ENCODE measurements around the gene ZFR2. TPM values are rescaled to one million over a fixed set of nuclear protein-coding genes. Genes with fewer than 3 reads are reported as not detected.

The ZFR2 gene
- total RNA-seq, 4 donors from 2014 or later = not detected

DNA sequence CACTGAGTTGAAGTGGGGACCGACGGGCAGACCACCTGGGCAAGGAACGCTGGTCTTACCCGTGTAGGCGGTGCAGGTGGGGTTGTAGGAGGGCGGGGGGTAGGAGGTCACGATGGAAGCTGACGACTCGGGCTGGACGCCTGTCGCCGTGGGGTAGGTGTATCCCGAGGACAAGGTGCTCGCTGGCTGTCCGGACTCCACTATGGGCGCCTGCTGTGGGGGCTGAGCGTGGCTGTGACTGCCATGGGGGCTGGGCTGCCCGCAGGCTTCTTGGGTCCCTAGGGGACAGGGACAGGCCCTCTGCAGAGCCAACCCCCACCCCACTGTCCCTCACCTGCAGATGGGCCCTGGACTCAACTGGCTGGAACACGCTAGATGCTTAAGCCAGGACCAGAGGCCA is 37.2 kb downstream of the ZFR2 start:
- Histone ChIP-seq H3K36me3 (no peaks in the 10 kb centered on the region), H3K4me3 (no peak overlapping the region), H3K27ac (no peak overlapping the region), H3K27me3 (peaks cover 6% of the 10 kb centered on the region), H3K9me3 (no peaks in the 10 kb centered on the region), H3K4me1 (no peaks in the 10 kb centered on the region)
- TF ChIP-seq, protein P1, sequence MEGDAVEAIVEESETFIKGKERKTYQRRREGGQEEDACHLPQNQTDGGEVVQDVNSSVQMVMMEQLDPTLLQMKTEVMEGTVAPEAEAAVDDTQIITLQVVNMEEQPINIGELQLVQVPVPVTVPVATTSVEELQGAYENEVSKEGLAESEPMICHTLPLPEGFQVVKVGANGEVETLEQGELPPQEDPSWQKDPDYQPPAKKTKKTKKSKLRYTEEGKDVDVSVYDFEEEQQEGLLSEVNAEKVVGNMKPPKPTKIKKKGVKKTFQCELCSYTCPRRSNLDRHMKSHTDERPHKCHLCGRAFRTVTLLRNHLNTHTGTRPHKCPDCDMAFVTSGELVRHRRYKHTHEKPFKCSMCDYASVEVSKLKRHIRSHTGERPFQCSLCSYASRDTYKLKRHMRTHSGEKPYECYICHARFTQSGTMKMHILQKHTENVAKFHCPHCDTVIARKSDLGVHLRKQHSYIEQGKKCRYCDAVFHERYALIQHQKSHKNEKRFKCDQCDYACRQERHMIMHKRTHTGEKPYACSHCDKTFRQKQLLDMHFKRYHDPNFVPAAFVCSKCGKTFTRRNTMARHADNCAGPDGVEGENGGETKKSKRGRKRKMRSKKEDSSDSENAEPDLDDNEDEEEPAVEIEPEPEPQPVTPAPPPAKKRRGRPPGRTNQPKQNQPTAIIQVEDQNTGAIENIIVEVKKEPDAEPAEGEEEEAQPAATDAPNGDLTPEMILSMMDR (IDR thresholded peaks at IDR 0.05) = no peak
- TF ChIP-seq POLR2AphosphoS5 (IDR thresholded peaks at IDR 0.05) (no peak), EP300 (IDR thresholded peaks at IDR 0.05; ENCODE audit: low read depth) (no peak), POLR2A (IDR thresholded peaks at IDR 0.05) (no peak)
- no peak for DNase-seq
- in situ Hi-C loops (cut with MboI; ENCODE audit: low pct_ligation_motif_present in 1 of 4, low pct_unique_long_range_greater_than_20kb in 1 of 4, low sequenced_read_pairs in 3 of 4) (loop anchor here in 1 of 4 donors (25.0 kb wide), 1 partner anchor 381 kb away; no protein-coding TSS in a partner anchor), intact Hi-C loops (cut with DNase I; ENCODE audit: low total_unique reads) (no loop called here)
- WGBS, 2 donors (ENCODE audit: low coverage in 1 of 2) = 81% methylated on average over 18 of the region's 19 CpGs; no CpG with 5 or more reads in 1 of the 2 donors

DNA sequence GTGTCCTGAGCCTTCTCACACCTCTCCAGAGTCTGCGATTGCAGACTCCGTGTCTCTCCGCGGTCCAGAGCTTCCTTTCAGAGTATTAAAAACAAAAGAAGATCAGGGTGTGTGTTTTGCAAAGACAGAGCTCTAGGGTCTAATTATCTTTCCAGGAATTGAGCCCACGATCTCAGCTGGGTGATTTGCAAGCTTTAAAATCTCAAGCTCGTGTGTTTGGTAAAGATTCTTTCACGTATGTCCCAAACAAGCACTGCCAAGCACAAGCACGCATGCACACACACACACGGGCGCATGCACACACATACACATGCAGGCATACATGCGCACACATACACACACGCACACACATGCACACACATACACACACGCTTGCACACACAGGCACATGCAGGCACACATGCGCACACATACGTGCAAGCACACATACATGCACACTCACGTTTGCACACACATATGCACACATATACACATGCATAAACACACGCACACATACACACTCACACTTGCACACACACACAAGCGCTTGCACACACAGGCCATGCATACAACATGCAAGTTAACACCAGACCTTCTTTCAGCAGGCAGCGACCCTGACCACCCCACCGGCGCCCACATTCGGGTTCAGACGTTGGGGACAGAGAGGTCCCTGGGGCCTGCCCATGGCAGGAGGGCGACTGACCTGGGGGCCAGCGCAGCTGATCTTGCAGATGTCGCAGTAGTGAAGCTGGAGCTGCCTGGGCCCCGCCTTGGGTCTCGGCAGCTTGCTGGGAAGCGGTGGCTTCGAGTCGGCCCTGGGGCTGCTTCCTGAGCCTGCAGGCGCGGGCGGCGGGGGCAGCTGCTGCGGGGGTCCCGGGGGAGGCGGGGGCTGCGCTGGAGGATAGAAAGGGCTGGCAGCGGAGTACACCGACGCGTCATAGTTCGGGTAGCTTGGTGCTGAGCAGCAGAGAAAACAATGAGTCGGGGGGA is 37.9 kb downstream of the ZFR2 start:
- Histone ChIP-seq H3K9me3 (no peaks in the 10 kb centered on the region), H3K4me3 (no peak overlapping the region), H3K4me1 (no peaks in the 10 kb centered on the region), H3K27ac (no peak overlapping the region), H3K27me3 (peaks cover 6% of the 10 kb centered on the region), H3K36me3 (no peaks in the 10 kb centered on the region)
- DNase-seq = no peak
- intact Hi-C loops (cut with DNase I; ENCODE audit: low total_unique reads) (no loop called here), in situ Hi-C loops (cut with MboI; ENCODE audit: low pct_ligation_motif_present in 1 of 4, low pct_unique_long_range_greater_than_20kb in 1 of 4, low sequenced_read_pairs in 3 of 4) (loop anchor here in 1 of 4 donors (25.0 kb wide), 1 partner anchor 381 kb away; no protein-coding TSS in a partner anchor)
- WGBS, 2 donors (ENCODE audit: low coverage in 1 of 2) = 63 to 81% methylated on average over 5 to 40 of the region's 45 CpGs
- TF ChIP-seq, protein P1 (IDR thresholded peaks at IDR 0.05) = no peak
- no peak for TF ChIP-seq POLR2A (IDR thresholded peaks at IDR 0.05)
- TF ChIP-seq POLR2AphosphoS5 (IDR thresholded peaks at IDR 0.05) = no peak
- no peak for TF ChIP-seq EP300 (IDR thresholded peaks at IDR 0.05; ENCODE audit: low read depth)

DNA sequence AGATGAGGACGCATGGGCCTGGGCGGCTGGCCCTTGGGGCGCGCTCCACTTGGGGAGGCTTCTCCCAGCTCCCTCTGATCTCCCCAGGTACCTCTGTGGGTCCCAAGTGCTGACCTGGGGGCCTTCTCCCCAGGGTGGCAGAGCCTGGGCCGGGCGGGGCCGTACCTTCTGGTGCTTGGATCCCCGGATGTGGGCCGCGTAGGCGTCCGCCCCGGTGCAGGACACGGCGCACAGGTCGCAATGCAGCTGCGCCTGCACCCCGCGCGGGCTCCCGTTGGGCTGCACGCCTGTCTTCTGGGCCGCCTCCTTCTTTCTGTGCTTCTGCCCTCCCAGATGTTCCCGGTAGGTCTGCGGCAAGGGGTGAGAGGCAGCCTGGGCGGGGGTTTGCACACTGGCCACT is 41.5 kb downstream of the ZFR2 start:
- TF ChIP-seq POLR2A (IDR thresholded peaks at IDR 0.05) (no peak), EP300 (IDR thresholded peaks at IDR 0.05; ENCODE audit: low read depth) (no peak), POLR2AphosphoS5 (IDR thresholded peaks at IDR 0.05) (no peak)
- TF ChIP-seq, protein P1 (IDR thresholded peaks at IDR 0.05) = no peak
- no peaks in the 10 kb centered on the region for H3K9me3 ChIP-seq
- 91% methylated on average over 25 of the region's 26 CpGs; no CpG with 5 or more reads in 1 of the 2 donors for WGBS, 2 donors (ENCODE audit: low coverage in 1 of 2)

DNA sequence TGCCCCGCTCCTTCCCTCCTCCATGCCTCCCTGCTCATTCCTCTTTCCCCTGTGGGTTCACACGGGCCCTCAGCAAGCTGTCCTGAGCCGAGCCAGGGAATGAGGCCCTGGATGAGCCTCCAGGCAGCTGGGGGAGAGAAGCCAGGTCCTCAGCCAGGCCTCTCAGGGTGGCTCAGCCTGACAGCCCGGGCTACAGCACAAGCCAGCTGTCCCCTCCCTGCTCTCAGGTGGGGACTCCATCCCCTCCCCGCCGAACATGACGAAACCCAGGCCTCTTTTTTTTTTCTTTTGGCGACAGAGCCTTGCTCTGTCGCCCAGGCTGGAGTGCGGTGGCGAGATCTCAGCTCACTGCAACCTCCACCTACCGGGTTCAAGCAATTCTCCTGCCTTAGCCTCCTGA is 42.7 kb downstream of the ZFR2 start:
- in situ Hi-C loops (cut with MboI; ENCODE audit: low pct_ligation_motif_present in 1 of 4, low pct_unique_long_range_greater_than_20kb in 1 of 4, low sequenced_read_pairs in 3 of 4) = loop anchor here in 1 of 4 donors (25.0 kb wide), 1 partner anchor 386 kb away; no protein-coding TSS in a partner anchor
- DNase-seq = no peak
- 61 to 65% methylated on average over 8 to 12 of the region's 12 CpGs for WGBS, 2 donors (ENCODE audit: low coverage in 1 of 2)
- no peaks in the 10 kb centered on the region for H3K9me3 ChIP-seq
- intact Hi-C loops (cut with DNase I; ENCODE audit: low total_unique reads) = no loop called here
- H3K4me3 ChIP-seq = no peak overlapping the region
- H3K27ac ChIP-seq = no peak overlapping the region
- no peak for TF ChIP-seq POLR2A (IDR thresholded peaks at IDR 0.05)
- TF ChIP-seq EP300 (IDR thresholded peaks at IDR 0.05; ENCODE audit: low read depth) = no peak
- TF ChIP-seq, protein P1 (IDR thresholded peaks at IDR 0.05) = no peak
- TF ChIP-seq POLR2AphosphoS5 (IDR thresholded peaks at IDR 0.05) = no peak
- peaks cover 6% of the 10 kb centered on the region for H3K27me3 ChIP-seq
- peaks cover 0 to 4% (median 0%) of the 10 kb centered on the region in 4 donors for H3K4me1 ChIP-seq
- no peaks in the 10 kb centered on the region for H3K36me3 ChIP-seq

More for the DNA sequence above, 41.5 kb downstream of the ZFR2 start:
- peaks cover 10% of the 10 kb centered on the region for H3K27me3 ChIP-seq
- no peak overlapping the region for H3K4me3 ChIP-seq
- H3K4me1 ChIP-seq = peaks cover 0 to under 1% (median 0%) of the 10 kb centered on the region in 4 donors
- in situ Hi-C loops (cut with MboI; ENCODE audit: low pct_ligation_motif_present in 1 of 4, low pct_unique_long_range_greater_than_20kb in 1 of 4, low sequenced_read_pairs in 3 of 4) (loop anchor here in 1 of 4 donors (25.0 kb wide), 1 partner anchor 385 kb away; no protein-coding TSS in a partner anchor), intact Hi-C loops (cut with DNase I; ENCODE audit: low total_unique reads) (no loop called here)
- DNase-seq = no peak
- H3K36me3 ChIP-seq = no peaks in the 10 kb centered on the region
- H3K27ac ChIP-seq = no peak overlapping the region

All from transverse colon (tissue), 4 donors.